ENCODE data around the gene PTP4A2.

Gene PTP4A2

GRCh38 chr1:31938184-31938975, at the start of gene PTP4A2:
Gene PTP4A2 (minus strand): TSS chr1:31938368. CDS start chr1:31919065, 19,303 bp downstream.
- in situ Hi-C loops (cut with MboI; ENCODE audit: low sequenced_read_pairs), result no loop called here

GRCh38 chr1:31987135-31987619, 49.0 kb upstream of the PTP4A2 start:
- in situ Hi-C loops (cut with MboI; ENCODE audit: low sequenced_read_pairs), result no loop called here

GRCh38 chr1:31985430-31985829, 47.3 kb upstream of the PTP4A2 start:
- in situ Hi-C loops (cut with MboI; ENCODE audit: low sequenced_read_pairs), result no loop called here

GRCh38 chr1:31984419-31985347, 46.5 kb upstream of the PTP4A2 start:
- in situ Hi-C loops (cut with MboI; ENCODE audit: low sequenced_read_pairs), result no loop called here

GRCh38 chr1:31981972-31982371, 43.8 kb upstream of the PTP4A2 start:
- in situ Hi-C loops (cut with MboI; ENCODE audit: low sequenced_read_pairs), result no loop called here

- in situ Hi-C loops (cut with MboI; ENCODE audit: low sequenced_read_pairs), result no loop called here
Observed at GRCh38 chr1:31981456-31981839, 43.3 kb upstream of the PTP4A2 start.

- in situ Hi-C loops (cut with MboI; ENCODE audit: low sequenced_read_pairs), result no loop called here
Observed at GRCh38 chr1:31980835-31981455, 42.8 kb upstream of the PTP4A2 start.

- in situ Hi-C loops (cut with MboI; ENCODE audit: low sequenced_read_pairs), result no loop called here
Observed at GRCh38 chr1:31978843-31979400, 40.8 kb upstream of the PTP4A2 start.

GRCh38 chr1:31977385-31978131, 39.4 kb upstream of the PTP4A2 start:
- in situ Hi-C loops (cut with MboI; ENCODE audit: low sequenced_read_pairs), result no loop called here

GRCh38 chr1:31976401-31976800, 38.2 kb upstream of the PTP4A2 start:
- in situ Hi-C loops (cut with MboI; ENCODE audit: low sequenced_read_pairs), result no loop called here

- in situ Hi-C loops (cut with MboI; ENCODE audit: low sequenced_read_pairs), result no loop called here
Observed at GRCh38 chr1:31970873-31971272, 32.7 kb upstream of the PTP4A2 start.

- in situ Hi-C loops (cut with MboI; ENCODE audit: low sequenced_read_pairs), result no loop called here
Observed at GRCh38 chr1:31961536-31961935, 23.4 kb upstream of the PTP4A2 start.

GRCh38 chr1:31959521-31960340, 21.6 kb upstream of the PTP4A2 start:
- in situ Hi-C loops (cut with MboI; ENCODE audit: low sequenced_read_pairs), result no loop called here

- in situ Hi-C loops (cut with MboI; ENCODE audit: low sequenced_read_pairs), result no loop called here
Observed at GRCh38 chr1:31957701-31958674, 19.8 kb upstream of the PTP4A2 start.

GRCh38 chr1:31955917-31956736, 18.0 kb upstream of the PTP4A2 start:
- in situ Hi-C loops (cut with MboI; ENCODE audit: low sequenced_read_pairs), result no loop called here

- in situ Hi-C loops (cut with MboI; ENCODE audit: low sequenced_read_pairs), result no loop called here
Observed at GRCh38 chr1:31954607-31955283, 16.6 kb upstream of the PTP4A2 start.

- in situ Hi-C loops (cut with MboI; ENCODE audit: low sequenced_read_pairs), result no loop called here
Observed at GRCh38 chr1:31952825-31953220, 14.7 kb upstream of the PTP4A2 start.
